ENCODE data around the gene MMP23B.

The MMP23B gene

DNA sequence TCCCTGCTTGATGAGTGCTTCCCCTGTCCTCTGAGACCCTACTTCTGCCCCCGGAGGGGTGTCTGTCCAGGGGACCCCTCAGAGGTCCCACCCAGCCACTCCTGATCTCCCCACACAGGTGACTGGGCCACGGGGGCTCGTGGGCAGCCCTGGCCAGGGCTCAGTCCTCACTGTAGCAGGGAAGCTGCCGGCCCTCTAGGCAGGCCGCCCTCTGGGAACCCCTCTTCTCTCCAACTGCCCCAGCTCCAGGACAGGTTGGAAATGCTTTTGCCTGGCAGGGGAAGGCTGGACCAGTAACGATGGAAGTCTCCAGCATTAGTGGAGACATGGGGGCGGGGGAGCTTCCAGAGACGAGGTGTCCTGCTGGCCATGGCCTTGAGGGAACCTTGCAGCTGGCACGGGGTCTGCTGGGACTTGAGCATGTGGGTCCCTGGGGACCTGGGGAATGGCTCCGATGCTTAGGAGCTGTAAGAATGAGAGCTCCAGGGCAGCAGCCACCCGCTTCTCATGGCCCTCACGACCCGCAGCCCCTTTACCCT is 28.9 kb upstream of the MMP23B start:
- DNase-seq (ENCODE audit: low spot score): no peak

- DNase-seq (ENCODE audit: low spot score): no peak
These were observed 28.2 kb upstream of the MMP23B start for GRCh38 chr1:1603671-1604373.

- DNase-seq (ENCODE audit: low spot score): no peak
These were observed 27.5 kb upstream of the MMP23B start for GRCh38 chr1:1604374-1605033.

DNA sequence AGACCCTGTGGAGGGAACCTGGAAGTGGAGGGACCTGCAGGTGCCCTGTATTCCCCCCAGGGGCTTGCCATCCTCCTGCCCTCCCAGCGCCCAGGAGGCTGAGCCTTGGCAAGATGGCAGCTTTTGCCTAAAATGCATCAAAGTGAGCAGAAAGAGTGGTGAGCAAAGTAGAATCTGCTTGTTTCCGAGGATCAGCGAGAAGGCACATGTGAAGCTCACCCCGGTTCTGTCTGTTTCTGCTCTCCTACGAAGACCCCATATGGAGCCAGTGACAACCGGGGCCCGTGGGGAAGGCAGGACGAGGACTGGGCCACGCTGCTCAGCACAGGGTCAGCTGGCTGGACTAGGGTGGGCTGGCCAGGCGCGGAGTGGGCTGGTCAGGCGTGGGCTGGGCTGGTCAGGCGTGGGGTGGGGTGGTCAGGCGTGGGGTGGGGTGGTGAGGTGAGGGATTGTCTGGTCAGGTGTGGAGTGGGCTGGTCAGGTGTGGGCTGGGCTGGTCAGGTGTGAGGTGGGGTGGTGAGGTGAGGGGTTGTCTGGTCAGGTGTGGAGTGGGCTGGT is 26.9 kb upstream of the MMP23B start:
- DNase-seq (ENCODE audit: low spot score): no peak

DNA sequence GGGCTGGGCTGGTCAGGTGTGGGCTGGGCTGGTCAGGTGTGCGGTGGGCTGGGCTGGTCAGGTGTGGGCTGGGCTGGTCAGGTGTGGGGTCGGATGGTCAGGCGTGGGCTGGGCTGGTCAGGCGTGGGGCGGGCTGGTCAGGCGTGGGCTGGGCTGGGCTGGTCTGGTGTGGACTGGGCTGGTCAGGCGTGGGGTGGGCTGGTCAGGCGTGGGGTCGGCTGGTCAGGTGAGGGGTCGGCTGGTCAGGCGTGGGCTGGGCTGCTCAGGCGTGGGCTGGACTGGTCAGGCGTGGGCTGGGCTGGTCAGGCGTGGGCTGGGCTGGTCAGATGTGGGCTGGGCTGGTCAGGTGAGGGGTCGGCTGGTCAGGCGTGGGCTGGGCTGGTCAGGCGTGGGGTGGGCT is 26.2 kb upstream of the MMP23B start:
- no peak for DNase-seq (ENCODE audit: low spot score)

GRCh38 chr1:1606232-1606631 is 25.7 kb upstream of the MMP23B start:
- no peak for DNase-seq (ENCODE audit: low spot score)

DNA sequence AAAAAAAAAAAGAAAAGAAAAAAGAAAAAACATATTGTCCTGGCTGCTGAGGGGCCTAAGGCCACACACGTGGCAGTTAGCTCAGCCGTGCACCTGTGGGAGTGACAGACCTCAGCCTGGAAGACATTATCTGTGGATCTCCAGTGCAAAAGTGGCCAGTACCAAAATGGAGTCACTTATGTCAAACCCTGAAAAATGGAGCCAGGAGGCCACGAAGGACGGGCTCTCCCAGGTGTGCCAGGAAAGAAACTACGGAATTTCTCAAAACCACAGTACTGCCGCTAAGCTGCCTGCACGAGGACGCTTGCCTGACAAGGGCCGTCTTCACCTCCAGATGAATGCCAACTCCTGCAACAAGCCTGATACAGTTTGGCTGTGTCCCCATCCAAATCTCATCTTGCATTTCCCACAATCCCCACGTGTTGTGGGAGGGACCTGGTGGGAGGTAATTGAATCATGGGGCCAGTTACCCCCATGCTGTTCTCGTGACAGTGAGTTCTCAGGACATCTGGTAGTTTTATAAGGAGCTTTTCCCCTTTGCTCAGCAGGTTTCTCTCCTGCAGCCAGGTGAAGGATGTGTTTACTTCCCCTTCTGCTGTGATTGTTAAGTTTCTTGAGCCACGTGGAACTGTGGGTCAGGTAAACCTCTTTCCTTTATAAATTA is 22.0 kb upstream of the MMP23B start:
- no peak for DNase-seq (ENCODE audit: low spot score)

DNA sequence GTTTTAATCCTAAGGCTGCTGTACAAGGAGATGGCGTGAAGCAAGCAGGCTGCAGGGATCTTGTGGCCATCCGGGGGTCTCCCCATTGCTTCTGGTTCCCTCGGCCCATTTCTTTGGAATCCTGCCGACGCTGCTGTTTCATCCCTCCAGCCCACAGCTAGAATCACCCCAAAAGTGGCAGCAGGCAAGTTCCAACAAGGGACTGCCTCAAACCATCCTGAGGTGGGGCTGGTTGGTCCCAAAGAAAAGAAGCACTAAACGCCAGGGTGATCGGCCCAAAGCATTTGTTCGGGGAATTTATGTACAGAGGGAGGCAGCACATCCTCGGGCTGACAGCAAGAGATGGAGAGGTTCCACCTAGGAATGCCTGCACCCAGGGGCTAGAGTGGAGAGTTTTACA is 21.2 kb upstream of the MMP23B start:
- no peak for DNase-seq (ENCODE audit: low spot score)

GRCh38 chr1:1612104-1612400 is 19.9 kb upstream of the MMP23B start:
- no peak for DNase-seq (ENCODE audit: low spot score)

GRCh38 chr1:1613509-1614082 is 18.4 kb upstream of the MMP23B start:
- no peak for DNase-seq (ENCODE audit: low spot score)

DNA sequence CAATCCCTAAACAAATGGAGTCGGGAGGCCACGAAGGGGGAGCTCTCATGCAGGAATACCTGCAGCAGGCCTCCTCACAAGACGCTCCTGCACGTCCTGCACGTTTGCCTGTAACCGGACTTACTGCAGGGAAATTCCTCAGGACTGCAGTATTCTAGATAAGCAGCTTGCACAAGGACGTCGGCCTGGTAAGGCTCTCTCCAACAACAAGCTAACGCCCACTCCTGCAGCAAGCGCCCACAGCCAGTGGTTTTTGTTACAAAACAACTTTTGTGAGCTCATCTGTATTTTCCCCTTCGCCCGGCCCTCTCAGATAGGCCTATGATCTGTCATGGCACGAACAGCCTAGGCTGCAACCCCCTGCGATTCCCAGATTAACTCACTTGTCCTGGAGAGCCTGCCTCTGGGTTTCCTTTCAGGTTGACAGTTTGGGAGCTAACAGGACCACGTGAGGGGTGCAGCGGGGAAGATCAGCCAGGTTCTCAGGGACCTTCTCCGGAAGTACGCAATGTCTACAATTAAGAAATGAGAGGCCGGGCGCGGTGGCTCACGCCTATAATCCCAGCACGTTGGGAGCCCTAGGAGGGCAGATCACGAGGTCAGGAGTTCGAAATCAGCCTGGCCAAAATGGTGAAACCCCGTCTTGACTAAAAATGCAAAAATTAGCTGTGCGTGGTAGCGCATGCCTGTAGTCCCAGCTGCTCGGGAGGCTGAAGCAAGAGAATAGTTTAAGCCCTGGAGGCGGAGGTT is 17.6 kb upstream of the MMP23B start:
- no peak for DNase-seq (ENCODE audit: low spot score)

DNA sequence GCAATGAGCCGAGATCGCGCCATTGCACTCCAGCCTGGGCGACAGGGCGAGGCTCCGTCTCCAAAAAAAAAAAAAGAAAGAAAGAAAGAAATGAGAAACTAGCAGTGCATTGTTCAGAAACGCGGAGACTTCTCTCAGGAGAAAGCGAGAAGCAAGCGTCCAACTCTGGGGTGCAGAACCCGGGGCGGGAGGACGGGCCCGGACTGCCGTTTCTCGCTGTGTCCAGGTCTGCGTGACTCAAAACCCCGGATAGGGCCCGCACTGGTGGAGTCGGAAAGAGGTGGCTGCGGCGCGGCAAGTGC is 17.1 kb upstream of the MMP23B start:
- no peak for DNase-seq (ENCODE audit: low spot score)

DNA sequence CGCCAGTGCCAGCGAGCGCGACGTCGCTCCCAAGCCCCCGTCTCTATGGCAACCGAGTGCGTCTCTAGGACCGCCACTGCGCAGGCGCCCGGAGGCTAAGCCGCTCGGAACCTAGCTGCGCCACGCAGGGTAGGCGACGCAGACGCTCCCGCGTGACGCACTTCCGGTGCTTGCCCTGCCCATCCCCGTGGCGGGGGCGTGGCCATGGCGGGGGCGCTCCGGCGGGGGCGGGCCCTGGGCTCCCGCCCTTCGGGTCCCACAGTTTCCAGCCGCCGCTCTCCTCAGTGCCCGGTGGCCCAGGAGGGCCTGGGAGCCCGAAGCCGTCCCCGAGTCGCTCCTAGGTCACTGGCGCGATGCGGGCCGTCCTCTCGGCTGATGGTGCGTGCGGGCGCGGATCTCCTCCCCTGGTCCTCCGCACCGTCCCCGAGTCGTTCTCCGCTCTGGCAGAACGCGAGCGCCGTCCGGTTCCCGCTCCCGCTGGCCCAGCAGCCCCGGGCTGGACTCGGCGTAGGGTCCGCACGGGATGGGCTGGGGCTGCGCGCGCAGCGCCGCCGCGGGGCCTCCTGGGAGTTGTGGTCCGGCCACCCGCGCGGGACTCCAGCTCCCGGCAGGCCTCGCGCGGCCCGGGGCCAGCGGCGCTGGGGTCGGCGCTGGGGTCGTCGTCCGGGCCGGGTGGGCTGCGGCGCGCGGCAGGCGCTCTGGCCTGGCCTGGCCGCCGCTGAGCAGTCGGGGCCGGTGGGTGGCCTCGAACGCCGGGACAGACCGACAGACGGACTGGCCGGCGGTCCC is 16.5 kb upstream of the MMP23B start, which contains the start of gene MIB2:
Gene MIB2, plus strand, starts transcription at position 245 of the 789 bp plus-strand sequence. CDS start 7,953 bp downstream, outside the sequence.
- DNase-seq (ENCODE audit: low spot score): peak; percentile 100

DNA sequence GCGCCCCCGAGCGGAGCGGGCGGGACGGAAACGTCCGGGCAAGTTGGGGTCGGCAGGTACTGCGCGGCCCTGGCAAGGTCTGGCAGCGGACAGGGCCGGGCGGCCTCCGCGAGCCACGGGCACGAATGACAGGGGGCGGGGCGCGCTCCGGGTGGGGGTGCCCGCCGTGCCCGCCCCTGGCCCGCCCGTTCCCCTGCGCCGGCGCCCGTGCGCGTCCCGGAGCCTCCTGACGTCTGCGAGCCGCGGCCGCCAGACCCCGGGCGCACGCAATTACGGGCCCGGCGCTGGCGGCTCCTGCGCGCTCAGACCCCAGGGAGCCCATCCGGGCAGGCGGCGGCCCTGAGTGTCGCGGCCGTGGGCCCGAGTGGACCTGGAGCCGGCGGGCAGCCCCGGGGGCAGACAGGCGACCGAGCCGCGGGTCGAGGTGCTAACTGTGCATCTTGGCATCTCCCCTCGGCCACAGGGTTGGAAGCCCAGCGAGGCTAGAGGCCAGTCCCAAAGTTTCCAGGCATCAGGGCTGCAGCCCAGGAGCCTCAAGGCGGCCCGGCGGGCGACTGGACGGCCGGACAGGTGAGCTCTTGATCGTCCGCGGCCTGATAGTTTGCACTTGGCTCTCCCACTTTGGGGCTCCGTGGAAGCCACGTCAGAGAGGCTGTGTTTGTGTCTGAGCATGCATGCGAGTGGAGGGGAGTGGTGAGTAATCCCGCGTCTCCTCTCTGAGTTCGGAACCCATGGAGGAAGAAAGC is 15.8 kb upstream of the MMP23B start:
- peak; percentile 79 for DNase-seq (ENCODE audit: low spot score)

GRCh38 chr1:1616838-1617237 is 15.1 kb upstream of the MMP23B start:
- DNase-seq (ENCODE audit: low spot score): no peak

DNA sequence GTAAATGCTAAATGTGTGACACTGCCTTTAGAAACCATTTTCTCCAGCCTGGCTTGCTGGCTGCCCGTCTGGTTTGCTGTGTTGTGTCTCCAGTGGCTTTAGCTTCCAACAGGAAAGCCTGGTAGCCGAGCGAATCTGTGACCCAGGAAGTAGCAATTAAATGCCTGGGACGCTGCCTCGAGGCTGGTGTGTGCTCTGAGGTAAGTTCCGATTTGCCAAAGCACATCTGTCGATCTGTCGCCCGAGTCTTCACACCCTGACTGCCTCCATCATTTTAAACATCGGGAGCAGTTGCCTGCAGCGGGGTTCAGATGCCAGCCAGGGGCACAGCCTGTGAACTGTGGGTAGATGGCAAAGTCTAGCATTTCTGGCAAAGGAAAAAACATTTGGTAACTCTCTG is 14.5 kb upstream of the MMP23B start:
- no peak for DNase-seq (ENCODE audit: low spot score)

GRCh38 chr1:1617925-1618324 is 14.0 kb upstream of the MMP23B start:
- DNase-seq (ENCODE audit: low spot score): no peak

DNA sequence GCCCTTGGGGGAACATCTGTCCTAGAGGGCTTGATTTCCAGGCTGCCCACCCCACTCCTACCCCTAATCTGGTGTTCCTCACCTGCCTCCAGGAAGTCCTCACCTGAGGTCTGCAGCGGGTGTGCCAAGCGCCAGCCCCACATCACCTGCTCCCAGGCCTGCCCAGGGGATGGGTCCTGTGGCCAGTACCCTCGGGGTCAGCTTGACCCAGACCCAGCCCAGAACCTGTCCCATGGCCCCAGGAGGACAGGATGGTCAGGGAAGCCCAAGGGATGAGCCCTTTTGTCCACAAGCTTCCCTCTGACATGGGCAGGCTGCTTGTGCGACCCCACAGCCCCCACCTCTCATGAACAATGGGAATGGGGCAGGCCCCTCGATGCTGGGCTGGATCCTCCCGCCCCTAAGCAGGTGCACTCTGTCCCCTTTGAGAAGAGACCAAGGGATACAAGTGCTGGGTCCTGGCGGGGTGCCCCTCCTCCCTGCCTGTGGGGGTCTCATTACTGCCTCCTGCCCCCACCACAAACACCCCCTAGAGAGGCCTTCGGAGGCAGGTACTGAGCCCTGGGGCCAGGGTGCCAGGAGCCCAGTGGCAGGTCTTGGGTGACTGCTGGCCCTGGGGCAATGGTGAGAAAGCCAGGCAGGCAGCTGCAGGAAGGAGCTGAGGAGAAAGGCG is 13.4 kb upstream of the MMP23B start:
- DNase-seq (ENCODE audit: low spot score): no peak

DNA sequence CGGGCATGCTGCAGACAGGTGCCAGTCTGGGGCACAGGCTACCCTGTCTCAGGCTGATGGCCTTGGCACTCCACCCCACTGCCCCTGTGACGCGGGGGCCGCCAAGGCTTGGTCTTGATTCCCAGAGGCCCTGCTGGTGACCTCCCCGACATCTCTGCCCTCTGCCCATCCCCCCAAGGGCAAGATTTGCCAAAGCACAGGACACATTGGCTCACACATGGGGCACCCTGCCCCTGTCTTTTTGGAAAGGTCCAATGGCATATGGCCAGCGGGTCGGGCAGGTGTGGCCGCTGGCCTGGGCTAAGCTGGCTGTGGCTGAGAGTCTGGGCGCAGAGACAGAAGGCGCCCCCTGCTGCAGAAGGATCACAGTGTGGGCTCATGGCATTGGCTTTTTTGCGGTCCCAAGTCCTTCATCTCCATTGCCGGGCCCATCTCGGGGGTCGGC is 12.0 kb upstream of the MMP23B start:
- peak; percentile 74 for DNase-seq (ENCODE audit: low spot score)

Data from iPS-NIHi11 (cell line).